CD1c-positive myeloid dendritic cell (primary cell): ENCODE results near the gene NFAT5.
"Not testable (repeated sequence)": the region's sequence is repeated elsewhere in the genome, so short reads cannot be mapped to it uniquely, and the experiment has no call there.

ENCODE experiments used
- DNase-seq: peaks from one replicate; pipeline ENCODE4 v3.0.0-alpha.2; 2016; ENCODE audit errors: extremely low spot score

Gene NFAT5

GRCh38 chr16:69565671-69566239 lies at the start of gene NFAT5:
TSS of gene NFAT5 (plus strand) at chr16:69565966. CDS start at chr16:69566302, 336 bp downstream.
- peak; percentile 95 for DNase-seq

- DNase-seq: not testable (repeated sequence)
Observed at GRCh38 chr16:69517914-69518313, 47.9 kb upstream of the NFAT5 start.

- DNase-seq: no peak
Observed at GRCh38 chr16:69520413-69520799, 45.4 kb upstream of the NFAT5 start.

- no peak for DNase-seq
Observed at GRCh38 chr16:69520800-69521602, 44.8 kb upstream of the NFAT5 start.

GRCh38 chr16:69522041-69522578 lies 43.7 kb upstream of the NFAT5 start:
- no peak for DNase-seq

GRCh38 chr16:69522732-69523404 lies 42.9 kb upstream of the NFAT5 start:
- DNase-seq: no peak

- DNase-seq: no peak
Observed at GRCh38 chr16:69523566-69524305, 42.0 kb upstream of the NFAT5 start.

GRCh38 chr16:69526831-69527655 lies 38.7 kb upstream of the NFAT5 start:
- no peak for DNase-seq

- no peak for DNase-seq
Observed at GRCh38 chr16:69531988-69532387, 33.8 kb upstream of the NFAT5 start.

- DNase-seq: no peak
Observed at GRCh38 chr16:69532641-69533455, 32.9 kb upstream of the NFAT5 start.

GRCh38 chr16:69534720-69535119 lies 31.0 kb upstream of the NFAT5 start:
- no peak for DNase-seq

GRCh38 chr16:69535123-69536050 lies 30.4 kb upstream of the NFAT5 start:
- DNase-seq: no peak

GRCh38 chr16:69537706-69538080 lies 28.1 kb upstream of the NFAT5 start:
- no peak for DNase-seq

GRCh38 chr16:69538808-69539207 lies 27.0 kb upstream of the NFAT5 start:
- DNase-seq: no peak

- no peak for DNase-seq
Observed at GRCh38 chr16:69542974-69543373, 22.8 kb upstream of the NFAT5 start.

GRCh38 chr16:69544088-69544487 lies 21.7 kb upstream of the NFAT5 start:
- no peak for DNase-seq

GRCh38 chr16:69546663-69547062 lies 19.1 kb upstream of the NFAT5 start:
- not testable (repeated sequence) for DNase-seq

GRCh38 chr16:69553332-69553731 lies 12.4 kb upstream of the NFAT5 start:
- no peak for DNase-seq

GRCh38 chr16:69554495-69554894 lies 11.3 kb upstream of the NFAT5 start:
- no peak for DNase-seq
